ENCODE measurements around the gene ARFIP1.

ARFIP1 gene

DNA sequence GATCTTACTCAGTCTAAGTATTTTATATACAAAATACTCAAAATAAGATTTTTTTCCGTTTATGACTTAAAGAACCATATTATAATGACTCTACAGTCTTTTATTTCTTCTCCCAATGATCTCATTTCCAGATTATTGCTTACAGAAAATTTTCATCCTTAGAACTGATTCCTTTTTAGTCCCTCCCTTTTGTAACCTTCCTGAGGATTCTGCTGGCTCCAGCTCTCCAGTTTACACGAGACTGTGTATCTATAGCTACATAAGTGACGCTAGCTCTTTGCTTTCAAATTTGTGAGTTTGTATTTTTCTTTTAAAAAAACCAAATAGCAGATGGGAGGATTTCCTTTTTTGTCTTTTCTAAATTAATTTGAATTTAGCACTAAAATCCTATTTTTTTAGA lies 180.3 kb downstream of the ARFIP1 start:
- no peak for DNase-seq

DNA sequence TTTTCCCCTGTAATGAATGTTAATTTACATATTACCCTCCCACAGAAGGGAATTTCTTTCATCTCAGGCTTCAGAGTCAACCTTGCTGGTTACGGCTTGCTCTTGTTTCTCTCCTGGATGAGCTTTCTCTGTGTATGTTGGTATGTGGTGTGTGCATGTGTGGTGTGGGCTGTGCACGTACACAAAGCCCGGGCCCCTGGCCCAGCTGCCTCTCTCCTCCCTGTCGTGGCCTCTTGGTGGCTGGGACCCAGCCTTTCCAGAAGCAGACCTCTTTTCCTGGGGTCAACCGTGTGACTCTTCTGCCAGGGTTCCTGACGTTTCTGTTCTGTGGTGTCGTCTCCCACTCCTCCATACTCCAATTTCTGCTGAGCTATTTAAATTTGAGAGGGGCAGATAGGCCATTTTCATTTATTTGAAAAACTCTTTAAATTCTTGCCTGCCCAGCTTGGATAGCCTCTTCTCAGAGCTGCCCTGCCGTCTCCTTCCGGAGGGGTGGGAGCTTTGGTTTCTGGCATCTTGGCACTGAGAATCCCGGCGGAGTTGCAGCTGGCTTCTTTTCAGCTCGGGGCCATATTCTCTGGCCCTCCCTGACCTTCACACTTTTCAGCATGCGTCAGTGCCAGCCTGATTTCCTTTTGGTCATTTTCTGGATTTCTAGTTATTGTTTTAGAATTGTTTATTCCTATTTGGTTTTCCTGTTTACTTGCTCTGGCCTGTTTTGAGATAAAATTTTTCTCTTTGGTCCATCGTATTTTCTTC lies 181.4 kb downstream of the ARFIP1 start:
- DNase-seq = no peak

DNA sequence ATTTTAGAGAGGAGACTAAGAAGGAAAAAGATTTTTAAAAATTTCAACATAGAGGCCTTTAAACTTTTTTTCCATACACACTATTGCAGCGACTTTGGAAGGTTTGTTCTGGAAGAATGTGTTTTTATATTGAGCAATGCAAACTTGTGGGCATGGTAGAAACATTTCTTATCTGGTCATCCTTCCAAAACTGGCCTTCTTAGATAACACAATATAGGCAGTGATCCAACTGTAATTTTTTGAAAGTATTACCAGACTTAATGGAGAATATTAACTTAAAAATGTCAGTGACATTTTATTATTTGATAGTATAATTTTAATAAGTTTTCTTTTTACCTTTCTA lies 182.0 kb downstream of the ARFIP1 start:
- DNase-seq = no peak
